Astrocyte of the spinal cord (primary cell): Measurements from ENCODE around the gene LAMB4.

Source experiments
- DNase-seq: peaks from one replicate; pipeline ENCODE4 v3.0.0; 2011; ENCODE audit warnings: low read depth, low spot score
- H3K4me3 ChIP-seq: 2 replicates; pipeline ENCODE4 v1.5.1; 2011; ENCODE audit warnings: low read depth, mild to moderate bottlenecking, low read length, moderate library complexity
- CTCF ChIP-seq: IDR thresholded peaks from 2 replicates; pipeline ENCODE4 v1.5.1; 2012; ENCODE audit warnings: low read depth, mild to moderate bottlenecking, low read length, inconsistent platforms
- in situ Hi-C: cut with HindIII; loops from 2 replicates; pipeline ENCODE4 v1.10.0; 2017; ENCODE audit warnings: low sequenced_read_pairs

Gene LAMB4

GRCh38 chr7:107978815-107979408 is 151.2 kb downstream of the LAMB4 start:
- TF ChIP-seq CTCF = no peak
- no peak overlapping the region for H3K4me3 ChIP-seq
- in situ Hi-C loops = no loop called here
- DNase-seq = no peak

DNA sequence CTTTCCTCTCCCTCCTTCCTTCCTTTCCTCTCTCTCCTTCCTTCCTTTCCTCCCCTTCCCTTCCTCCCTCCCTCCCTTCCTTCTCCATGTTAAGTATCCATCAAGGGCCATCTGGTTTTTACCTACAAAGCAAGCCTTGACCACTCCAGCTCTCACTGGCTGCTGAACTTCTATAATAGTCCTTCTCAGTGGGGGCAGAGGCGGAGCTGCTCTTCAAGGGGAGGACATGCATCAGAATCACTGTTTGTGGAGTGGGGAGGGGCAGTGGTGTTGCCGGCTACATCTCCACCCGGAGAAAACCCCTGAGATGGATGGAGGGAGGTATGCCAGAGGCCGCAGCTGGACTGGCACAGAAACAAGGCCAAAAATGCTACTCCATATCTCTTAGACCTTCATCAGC is 153.1 kb downstream of the LAMB4 start:
- no peak for DNase-seq
- in situ Hi-C loops = no loop called here
- no peak overlapping the region for H3K4me3 ChIP-seq
- no peak for TF ChIP-seq CTCF

DNA sequence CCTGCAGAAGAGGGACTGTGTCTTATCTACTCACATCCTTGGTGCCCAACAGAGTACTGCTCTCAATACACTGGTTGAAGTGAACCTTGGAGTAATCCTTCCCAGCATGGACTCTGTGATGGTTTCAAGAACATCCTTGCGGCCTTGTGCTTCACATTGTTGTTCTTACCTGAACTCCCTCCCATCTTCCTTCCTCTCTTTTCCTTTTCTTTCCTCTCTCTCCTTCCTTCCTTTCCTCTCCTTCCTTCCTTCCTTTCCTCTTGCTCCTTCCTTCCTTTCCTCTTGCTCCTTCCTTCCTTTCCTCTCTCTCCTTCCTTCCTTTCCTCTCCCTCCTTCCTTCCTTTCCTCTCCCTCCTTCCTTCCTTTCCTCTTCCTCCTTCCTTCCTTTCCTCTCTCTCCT is 153.5 kb downstream of the LAMB4 start:
- no peak overlapping the region for H3K4me3 ChIP-seq
- no peak for DNase-seq
- in situ Hi-C loops = no loop called here
- no peak for TF ChIP-seq CTCF

GRCh38 chr7:107975394-107976013 is 154.7 kb downstream of the LAMB4 start:
- H3K4me3 ChIP-seq = no peak overlapping the region
- no peak for DNase-seq
- no peak for TF ChIP-seq CTCF
- in situ Hi-C loops = no loop called here

DNA sequence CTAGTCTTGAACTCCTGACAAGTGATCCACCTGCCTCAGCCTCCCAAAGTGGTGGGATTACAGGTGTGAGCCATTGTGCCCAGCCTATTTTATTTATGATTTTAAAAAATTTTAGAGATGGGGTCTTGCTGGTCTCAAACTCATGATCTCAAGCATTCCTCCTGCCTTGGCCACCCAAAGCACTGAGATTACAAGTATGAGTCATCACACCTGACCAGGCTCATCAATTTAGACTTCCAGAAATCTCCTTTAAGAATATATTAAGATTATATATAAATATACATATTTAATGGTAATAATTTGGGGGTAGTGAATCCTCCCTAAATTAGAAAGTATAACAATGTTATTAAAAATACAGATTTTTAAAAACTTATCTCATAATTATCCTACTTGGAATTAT is 156.3 kb downstream of the LAMB4 start:
- DNase-seq = no peak
- H3K4me3 ChIP-seq = no peak overlapping the region
- in situ Hi-C loops = no loop called here

More for the DNA sequence above, 156.3 kb downstream of the LAMB4 start:
- TF ChIP-seq CTCF = no peak
